ENCODE measurements around the gene PTGFR. TPM values are rescaled to one million over a fixed set of nuclear protein-coding genes. Genes with fewer than 3 reads are reported as not detected.

The PTGFR gene
- total and polyA plus RNA-seq, 2 experiments from 2014 or later: 1.1 to 5.3 TPM

DNA sequence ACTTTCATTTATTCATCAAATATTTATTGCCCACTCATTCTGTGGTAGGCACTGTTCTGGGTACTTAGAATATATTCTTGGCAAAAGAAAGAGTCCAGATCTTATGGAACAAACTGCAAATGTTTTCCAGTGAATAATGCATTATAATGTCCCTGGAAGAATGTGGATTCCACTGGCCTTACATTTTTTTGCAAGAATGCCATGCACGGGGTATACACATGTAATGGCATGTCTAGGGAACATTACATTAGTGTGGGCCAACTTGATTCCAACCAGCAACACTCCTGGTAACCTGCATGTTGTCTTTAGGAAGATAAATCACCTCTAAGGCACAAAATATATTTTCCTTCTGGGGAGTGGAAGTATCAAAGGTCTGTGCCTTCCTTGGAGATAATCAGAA is 96.4 kb downstream of the PTGFR start:
- 85% methylated on average over 1 of the region's 1 CpG for WGBS (ENCODE audit: low lambda C conversion rate, missing lambda C conversion rate)
- H3K9me2 ChIP-seq (replicated peaks; ENCODE audit: insufficient read depth): no peaks in the 10 kb centered on the region

More for the DNA sequence above, 96.4 kb downstream of the PTGFR start:
- no peaks in the 10 kb centered on the region for H3K27me3 ChIP-seq
- no peak for DNase-seq (ENCODE audit: low spot score)
- H2AFZ ChIP-seq: no peak overlapping the region
- H3K4me1 ChIP-seq (ENCODE audit: insufficient read depth): no peaks in the 10 kb centered on the region
- TF ChIP-seq EZH2 (IDR thresholded peaks at IDR 0.05; ENCODE audit: borderline replicate concordance) (no peak), EZH2phosphoT487 (IDR thresholded peaks at IDR 0.05; ENCODE audit: low read depth, severe bottlenecking, unreplicated experiment) (no peak)
- TF ChIP-seq, protein P1, sequence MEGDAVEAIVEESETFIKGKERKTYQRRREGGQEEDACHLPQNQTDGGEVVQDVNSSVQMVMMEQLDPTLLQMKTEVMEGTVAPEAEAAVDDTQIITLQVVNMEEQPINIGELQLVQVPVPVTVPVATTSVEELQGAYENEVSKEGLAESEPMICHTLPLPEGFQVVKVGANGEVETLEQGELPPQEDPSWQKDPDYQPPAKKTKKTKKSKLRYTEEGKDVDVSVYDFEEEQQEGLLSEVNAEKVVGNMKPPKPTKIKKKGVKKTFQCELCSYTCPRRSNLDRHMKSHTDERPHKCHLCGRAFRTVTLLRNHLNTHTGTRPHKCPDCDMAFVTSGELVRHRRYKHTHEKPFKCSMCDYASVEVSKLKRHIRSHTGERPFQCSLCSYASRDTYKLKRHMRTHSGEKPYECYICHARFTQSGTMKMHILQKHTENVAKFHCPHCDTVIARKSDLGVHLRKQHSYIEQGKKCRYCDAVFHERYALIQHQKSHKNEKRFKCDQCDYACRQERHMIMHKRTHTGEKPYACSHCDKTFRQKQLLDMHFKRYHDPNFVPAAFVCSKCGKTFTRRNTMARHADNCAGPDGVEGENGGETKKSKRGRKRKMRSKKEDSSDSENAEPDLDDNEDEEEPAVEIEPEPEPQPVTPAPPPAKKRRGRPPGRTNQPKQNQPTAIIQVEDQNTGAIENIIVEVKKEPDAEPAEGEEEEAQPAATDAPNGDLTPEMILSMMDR (IDR thresholded peaks at IDR 0.05; ENCODE audit: poor library complexity): no peak
- H3K36me3 ChIP-seq (replicated peaks; ENCODE audit: insufficient read depth, low read depth): no peaks in the 10 kb centered on the region
- H3K4me3 ChIP-seq: no peak overlapping the region
- no peaks in the 10 kb centered on the region for H4K20me1 ChIP-seq (ENCODE audit: insufficient read depth, poor library complexity, severe bottlenecking)
- no peaks in the 10 kb centered on the region for H3K79me2 ChIP-seq
- H3K4me2 ChIP-seq: no peak overlapping the region
- H3K9me3 ChIP-seq (ENCODE audit: low read depth): no peaks in the 10 kb centered on the region
- no peak overlapping the region for H3K27ac ChIP-seq

Other genes starting within 250 kb of the PTGFR start
- gene IFI44L, start 129.5 kb downstream of the PTGFR start, total RNA-seq: 2.6 and 3.5 TPM in 2 replicates
- gene IFI44L, start 129.5 kb downstream of the PTGFR start, polyA plus RNA-seq: 0.02 and 0.19 TPM in 2 replicates
- 5.2 and 7.7 TPM in 2 replicates for gene IFI44, start 158.9 kb downstream of the PTGFR start, total RNA-seq
- 3.1 and 3.2 TPM in 2 replicates for gene IFI44, start 158.9 kb downstream of the PTGFR start, polyA plus RNA-seq